Liver (tissue), 2 donors: Measurements from ENCODE around the gene ESRRA.

Source experiments
- ATF3 ChIP-seq: IDR thresholded peaks from 2 replicates; pipeline ENCODE4 v1.6.1; 2016; ENCODE audit warnings: antibody characterized with exemption
- JUND ChIP-seq, 2 donors: IDR thresholded peaks; 2 replicates each; pipeline ENCODE4 v1.6.1; 2016; ENCODE audit warnings: antibody characterized with exemption in 2 of 2
- YY1 ChIP-seq: IDR thresholded peaks from 2 replicates; pipeline ENCODE4 v1.6.1; 2016; ENCODE audit warnings: antibody characterized with exemption, mild to moderate bottlenecking
- donor health status: healthy.

GRCh38 chr11:64276653-64277431, 28.5 kb upstream of the ESRRA start:
- TF ChIP-seq JUND (IDR thresholded peaks at IDR 0.05) = no peak
- TF ChIP-seq ATF3 = no peak
- TF ChIP-seq YY1 = no peak
